AG04450 (cell line): ENCODE measurements around the gene TLNRD1. TPM values are rescaled to one million over a fixed set of nuclear protein-coding genes. Genes with fewer than 3 reads are reported as not detected.

Experiments used
- CTCF ChIA-PET: fragments of 300-600, 350-600 bp; formaldehyde crosslinking; extraction: SDS; loops from one replicate; lab custom pipeline; 2022; ENCODE audit warnings: antibody characterized with exemption, inconsistent platforms; lab: Charles Lee
- POLR2A ChIA-PET: fragments of 350-600 bp; formaldehyde crosslinking; extraction: SDS; loops from one replicate; lab custom pipeline; 2021; ENCODE audit warnings: antibody characterized with exemption, inconsistent platforms; lab: Yijun Ruan, JAX
- DNase-seq: peaks from one replicate; pipeline ENCODE4 v3.0.0-alpha.2; 2011; ENCODE audit warnings: low read depth, low spot score
- H3K27ac ChIP-seq: one replicate; pipeline ENCODE4 v1.5.1; 2012; ENCODE audit warnings: low read depth, low read length, control low read depth
- H3K27me3 ChIP-seq: one replicate; pipeline ENCODE4 v1.6.0; 2012; ENCODE audit warnings: low read length; ENCODE audit not compliant: control insufficient read depth, insufficient read depth
- H3K4me3 ChIP-seq: 2 replicates; pipeline ENCODE4 v1.5.1; 2011; ENCODE audit warnings: mild to moderate bottlenecking, low read depth, low read length, control low read depth
- H3K9me3 ChIP-seq: 2 replicates; pipeline ENCODE4 v1.5.1; 2012; ENCODE audit warnings: low read length; ENCODE audit not compliant: control insufficient read depth, insufficient read depth
- CTCF ChIP-seq: IDR thresholded peaks from 2 replicates; pipeline ENCODE4 v1.5.1; 2011; ENCODE audit warnings: low read depth, low read length, control low read depth, inconsistent platforms
- polyA plus RNA-seq: library from polyadenylated mRNA; depleted of rRNA; stranded (reverse); fragments of >200 nt; gene quantifications from 2 replicates; pipeline ENCODE4 v1.2.3, GENCODE V29; 2011

TLNRD1 gene
- polyA plus RNA-seq, 1 experiment: 3.5 TPM

- H3K27me3 ChIP-seq: no peaks in the 10 kb centered on the region
- CTCF ChIA-PET: interaction anchor here (0.7 kb wide), 1 partner anchor 255 kb away, joined by 4 read pairs; no protein-coding TSS in a partner anchor
- H3K9me3 ChIP-seq: no peaks in the 10 kb centered on the region
- POLR2A ChIA-PET: no interaction called here
- DNase-seq: no peak
- H3K4me3 ChIP-seq: no peak overlapping the region
- no peak overlapping the region for H3K27ac ChIP-seq
- no peak for TF ChIP-seq CTCF
Measured at GRCh38 chr15:81011593-81011992, 10.9 kb downstream of the TLNRD1 start.

GRCh38 chr15:81012588-81012987 is 11.9 kb downstream of the TLNRD1 start:
- no peak for DNase-seq
- Histone ChIP-seq H3K4me3 (no peak overlapping the region), H3K27me3 (no peaks in the 10 kb centered on the region), H3K9me3 (no peaks in the 10 kb centered on the region), H3K27ac (no peak overlapping the region)
- CTCF ChIA-PET: no interaction called here
- TF ChIP-seq CTCF: no peak
- POLR2A ChIA-PET: no interaction called here

- no peak for TF ChIP-seq CTCF
- H3K9me3 ChIP-seq: no peaks in the 10 kb centered on the region
- no peak overlapping the region for H3K4me3 ChIP-seq
- no peak for DNase-seq
- ChIA-PET CTCF (interaction anchor here (0.6 kb wide), 1 partner anchor 231 kb away, joined by 3 read pairs; no protein-coding TSS in a partner anchor), POLR2A (no interaction called here)
- H3K27ac ChIP-seq: no peak overlapping the region
- H3K27me3 ChIP-seq: no peaks in the 10 kb centered on the region
Measured at GRCh38 chr15:81013396-81013929, 12.7 kb downstream of the TLNRD1 start.

- no peak overlapping the region for H3K4me3 ChIP-seq
- no peak overlapping the region for H3K27ac ChIP-seq
- H3K27me3 ChIP-seq: no peaks in the 10 kb centered on the region
- ChIA-PET POLR2A (no interaction called here), CTCF (no interaction called here)
- H3K9me3 ChIP-seq: no peaks in the 10 kb centered on the region
- no peak for DNase-seq
- no peak for TF ChIP-seq CTCF
Measured at GRCh38 chr15:81014446-81015093, 13.8 kb downstream of the TLNRD1 start.

GRCh38 chr15:81015621-81016488 is 15.1 kb downstream of the TLNRD1 start:
- CTCF ChIA-PET: interaction anchor here (1.2 kb wide), 1 partner anchor 250 kb away, joined by 3 read pairs; no protein-coding TSS in a partner anchor

More at GRCh38 chr15:81015621-81016488, 15.1 kb downstream of the TLNRD1 start:
- Histone ChIP-seq H3K27ac (no peak overlapping the region), H3K4me3 (no peak overlapping the region), H3K9me3 (no peaks in the 10 kb centered on the region), H3K27me3 (no peaks in the 10 kb centered on the region)
- POLR2A ChIA-PET: no interaction called here
- DNase-seq: no peak
- TF ChIP-seq CTCF: no peak
